Astrocyte of the cerebellum (primary cell): ENCODE measurements around the gene CLN6.
"Not testable (repeated sequence)": the region's sequence is repeated elsewhere in the genome, so short reads cannot be mapped to it uniquely, and the experiment has no call there.

Experiments
- DNase-seq: peaks from one replicate; pipeline ENCODE4 v3.0.0-alpha.2; 2011; ENCODE audit warnings: low read depth
- H3K4me3 ChIP-seq: 2 replicates; pipeline ENCODE4 v1.5.1; 2011; ENCODE audit warnings: mild to moderate bottlenecking, low read depth, low read length, moderate library complexity
- in situ Hi-C: cut with HindIII; loops from 2 replicates; pipeline ENCODE4 v1.10.0; 2017; ENCODE audit warnings: low sequenced_read_pairs
- TF ChIP-seq, protein P1 (sequence below): IDR thresholded peaks from 2 replicates; pipeline ENCODE4 v1.5.1; 2012; ENCODE audit warnings: low read length, low read depth, moderate library complexity, mild to moderate bottlenecking; ENCODE audit errors: missing control alignments

Gene CLN6

DNA sequence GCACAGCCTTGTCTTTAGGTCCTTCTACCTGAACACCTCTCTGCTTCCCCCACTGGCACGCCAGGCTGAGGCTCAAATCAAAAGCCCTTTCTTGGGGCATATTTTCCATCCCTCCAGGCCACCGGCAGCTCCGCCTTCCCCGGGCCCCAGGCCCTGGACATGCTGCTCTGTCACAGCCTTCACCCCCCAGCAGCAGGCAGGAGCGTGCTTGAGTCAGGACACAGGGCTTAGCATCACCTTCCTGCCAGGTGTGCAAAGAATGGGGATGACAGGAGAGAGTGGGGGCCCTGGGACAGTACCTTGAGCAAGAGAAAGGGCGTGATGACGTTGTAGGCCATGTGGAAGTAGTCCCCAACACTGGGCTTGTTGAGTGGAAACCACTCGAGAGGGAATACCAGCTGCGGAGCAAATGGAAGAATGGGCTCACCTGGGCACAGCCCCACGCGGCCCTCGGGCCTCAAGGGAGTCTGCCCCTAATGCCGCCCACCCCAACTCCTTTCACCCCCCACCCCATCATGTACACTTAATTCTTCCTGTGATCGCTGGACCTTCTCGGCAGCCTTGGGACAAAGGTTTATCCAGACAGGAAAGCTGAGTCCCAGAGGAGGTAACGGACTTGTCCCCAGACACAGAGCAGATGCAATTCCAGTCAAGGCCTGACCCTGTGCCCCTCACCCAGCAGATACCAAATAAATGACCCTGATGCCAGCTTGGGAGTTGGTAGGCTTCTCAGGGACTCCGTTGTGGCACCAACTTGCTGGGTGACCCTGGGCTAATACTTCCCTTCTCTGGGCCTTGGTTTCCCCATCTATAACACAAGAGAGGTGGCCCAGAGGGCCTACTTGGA, 15.3 kb downstream of the CLN6 start:
- TF ChIP-seq, protein P1, sequence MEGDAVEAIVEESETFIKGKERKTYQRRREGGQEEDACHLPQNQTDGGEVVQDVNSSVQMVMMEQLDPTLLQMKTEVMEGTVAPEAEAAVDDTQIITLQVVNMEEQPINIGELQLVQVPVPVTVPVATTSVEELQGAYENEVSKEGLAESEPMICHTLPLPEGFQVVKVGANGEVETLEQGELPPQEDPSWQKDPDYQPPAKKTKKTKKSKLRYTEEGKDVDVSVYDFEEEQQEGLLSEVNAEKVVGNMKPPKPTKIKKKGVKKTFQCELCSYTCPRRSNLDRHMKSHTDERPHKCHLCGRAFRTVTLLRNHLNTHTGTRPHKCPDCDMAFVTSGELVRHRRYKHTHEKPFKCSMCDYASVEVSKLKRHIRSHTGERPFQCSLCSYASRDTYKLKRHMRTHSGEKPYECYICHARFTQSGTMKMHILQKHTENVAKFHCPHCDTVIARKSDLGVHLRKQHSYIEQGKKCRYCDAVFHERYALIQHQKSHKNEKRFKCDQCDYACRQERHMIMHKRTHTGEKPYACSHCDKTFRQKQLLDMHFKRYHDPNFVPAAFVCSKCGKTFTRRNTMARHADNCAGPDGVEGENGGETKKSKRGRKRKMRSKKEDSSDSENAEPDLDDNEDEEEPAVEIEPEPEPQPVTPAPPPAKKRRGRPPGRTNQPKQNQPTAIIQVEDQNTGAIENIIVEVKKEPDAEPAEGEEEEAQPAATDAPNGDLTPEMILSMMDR: no peak
- in situ Hi-C loops: no loop called here
- H3K4me3 ChIP-seq: no peak overlapping the region
- no peak for DNase-seq

DNA sequence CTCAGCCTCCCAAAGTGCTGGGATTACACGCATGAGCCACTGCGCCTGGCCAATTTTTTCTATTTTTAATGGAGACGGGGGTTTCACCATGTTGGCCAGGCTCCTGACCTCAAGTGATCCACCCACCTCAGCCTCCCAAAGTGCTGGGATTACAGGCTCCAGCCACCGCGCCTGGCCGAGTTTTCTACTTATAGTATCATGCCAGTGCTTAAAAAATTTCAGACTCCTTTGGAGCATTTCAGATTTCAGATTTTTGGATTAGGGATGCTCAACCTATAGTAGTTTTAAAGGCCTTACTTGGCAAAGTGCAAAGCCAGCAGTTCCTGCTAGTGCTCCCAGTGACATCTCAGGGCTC, 16.1 kb downstream of the CLN6 start:
- in situ Hi-C loops, H3K4me3 ChIP-seq: not testable (repeated sequence)

DNA sequence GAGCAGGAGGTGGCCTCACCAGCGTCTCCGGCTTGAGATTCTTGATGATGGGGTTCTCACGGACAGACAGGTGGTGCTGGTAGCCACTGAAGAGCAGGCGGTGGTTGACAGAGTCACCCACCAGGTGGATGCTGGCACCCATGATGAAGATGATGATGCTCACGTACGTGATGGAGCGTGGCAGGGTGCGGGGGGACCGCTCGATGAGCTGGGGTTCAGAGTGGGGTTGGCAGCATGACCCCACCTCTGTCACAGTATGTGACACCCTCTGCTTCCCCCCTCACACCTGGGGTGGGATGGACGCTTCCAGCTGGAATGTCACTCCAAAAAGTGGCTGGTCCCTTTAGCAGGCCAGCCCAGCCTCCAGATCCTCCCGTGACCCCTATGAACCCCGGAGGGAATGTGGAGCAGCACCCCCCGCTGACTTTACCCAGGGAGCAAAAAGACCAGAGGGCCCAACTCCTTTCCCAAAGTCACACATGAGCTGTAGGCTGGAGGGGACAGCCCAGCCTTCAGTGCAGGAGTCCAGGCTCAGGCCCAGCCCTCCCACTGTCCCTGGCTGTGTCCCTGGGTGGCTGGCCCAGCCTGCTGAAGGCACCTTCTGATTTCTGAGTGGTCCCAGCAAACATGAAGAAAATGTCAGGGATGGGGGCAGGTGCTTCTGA, 17.7 kb downstream of the CLN6 start:
- H3K4me3 ChIP-seq: no peak overlapping the region
- in situ Hi-C loops: no loop called here
- no peak for DNase-seq
- TF ChIP-seq, protein P1: no peak

More for the DNA sequence above, 16.1 kb downstream of the CLN6 start:
- not testable (repeated sequence) for DNase-seq

DNA sequence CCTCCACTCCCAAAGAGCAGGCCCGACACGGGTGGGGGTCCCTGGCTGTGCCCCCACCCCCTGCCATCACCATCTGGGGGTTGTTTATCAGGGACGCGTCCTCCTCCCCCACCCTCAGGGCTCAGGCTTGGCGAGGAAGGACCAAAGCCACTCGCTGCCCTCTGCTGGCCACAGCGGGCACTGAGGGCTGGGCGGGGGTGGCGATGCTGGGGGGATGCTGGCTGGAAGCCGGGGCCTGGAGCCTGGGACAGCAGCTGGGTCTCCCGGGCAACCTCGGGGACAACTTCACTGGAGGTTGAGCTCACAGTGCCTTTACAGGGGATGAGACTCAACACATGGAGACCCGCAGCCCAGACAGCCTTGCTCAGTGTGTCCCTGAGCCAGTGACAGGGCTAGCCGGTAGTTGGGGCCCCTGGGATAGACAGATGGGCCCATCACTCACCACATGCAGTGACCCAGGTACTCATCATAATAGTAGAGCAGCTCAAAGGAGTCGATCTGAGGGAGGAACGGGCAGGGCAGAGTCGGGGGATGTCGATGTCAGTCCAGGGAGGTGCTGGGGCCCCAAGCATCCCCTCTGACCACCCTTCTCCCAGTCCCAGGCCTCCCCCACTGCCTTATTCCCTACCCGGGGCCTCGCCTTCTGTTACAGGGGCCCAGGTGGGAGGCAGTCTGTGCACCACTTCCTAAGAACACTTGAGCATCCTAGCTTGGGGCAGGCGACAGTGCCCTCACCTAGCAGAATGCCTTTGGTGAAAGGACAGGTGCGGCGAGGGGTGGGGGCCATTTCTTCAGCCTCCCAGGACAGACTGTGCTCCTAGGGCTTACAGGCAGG, 18.5 kb downstream of the CLN6 start:
- peak; percentile 35 for DNase-seq
- peak overlapping the region; percentile 9 for H3K4me3 ChIP-seq
- in situ Hi-C loops: no loop called here
- TF ChIP-seq, protein P1: peak; percentile 93

DNA sequence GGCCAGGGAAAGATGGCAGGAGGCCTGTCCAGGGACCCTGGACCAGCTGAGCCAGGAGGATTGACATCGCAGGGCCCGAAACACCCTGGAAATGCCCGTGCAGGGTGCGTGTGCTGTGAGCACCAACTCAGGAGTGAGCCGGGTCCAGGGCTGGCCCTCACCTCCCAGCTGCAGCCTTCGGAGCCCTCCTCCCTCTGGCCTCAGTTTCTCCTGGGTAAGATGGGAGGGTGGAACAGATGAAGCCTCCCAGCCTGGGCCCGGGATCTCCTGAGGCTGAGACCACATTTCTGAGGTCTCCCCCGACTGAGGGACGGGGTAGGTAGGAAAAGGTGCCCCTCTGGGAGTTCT, 19.1 kb downstream of the CLN6 start:
- peak overlapping the region; percentile 9 for H3K4me3 ChIP-seq

DNA sequence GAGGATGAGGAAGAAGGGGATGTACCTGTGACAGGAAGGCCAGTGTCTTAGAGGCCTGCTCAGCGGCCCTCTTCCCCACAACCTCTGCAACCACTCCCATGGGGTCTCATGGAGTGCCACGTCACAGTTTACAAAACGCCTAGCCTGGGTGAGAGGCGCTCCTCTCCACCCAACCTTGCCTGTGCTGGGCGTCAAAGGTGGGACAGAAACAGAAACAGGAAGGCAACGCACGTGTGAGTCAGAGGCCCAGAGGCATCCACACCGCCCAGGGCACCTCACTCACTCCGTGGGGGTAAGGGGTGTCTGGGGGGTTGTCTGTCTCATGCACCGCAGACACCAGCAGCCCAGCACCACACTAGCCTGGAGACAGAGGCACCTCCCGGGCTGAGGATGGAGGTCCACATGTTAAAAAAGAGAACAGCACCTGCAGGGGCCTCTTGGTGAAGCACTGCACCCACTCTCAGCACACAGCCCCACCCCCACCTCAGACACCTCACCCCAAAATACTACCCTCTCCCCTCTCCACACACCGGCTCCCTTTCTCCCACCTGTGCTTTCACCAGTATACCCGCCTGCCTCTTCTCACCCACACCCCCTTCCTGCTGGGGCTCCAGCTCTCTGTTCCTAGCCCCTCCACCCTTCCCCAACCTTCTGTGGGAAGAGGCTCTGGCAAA, 19.7 kb downstream of the CLN6 start:
- TF ChIP-seq, protein P1: no peak
- DNase-seq: no peak
- H3K4me3 ChIP-seq: no peak overlapping the region
- in situ Hi-C loops: no loop called here

More for the DNA sequence above, 19.1 kb downstream of the CLN6 start:
- DNase-seq: no peak
- TF ChIP-seq, protein P1: no peak
- in situ Hi-C loops: no loop called here
